Muscle layer of duodenum (tissue), 2 donors: ENCODE results near the gene PCLAF.
"Not testable (repeated sequence)": the region's sequence is repeated elsewhere in the genome, so short reads cannot be mapped to it uniquely, and the experiment has no call there.

Experiments used
- H3K27ac ChIP-seq: one replicate; pipeline ENCODE4 v1.7.0; 2013; ENCODE audit warnings: mild to moderate bottlenecking, low read length
- H3K27me3 ChIP-seq: one replicate; pipeline ENCODE4 v1.7.0; 2013; ENCODE audit warnings: low read depth, mild to moderate bottlenecking, control low read depth, low read length
- H3K36me3 ChIP-seq, 2 donors: one replicate each; pipeline ENCODE4 v1.7.0; 2013; ENCODE audit warnings: low read length in 2 of 2, control low read depth in 1 of 2, mild to moderate bottlenecking in 1 of 2; ENCODE audit not compliant: insufficient read depth in 2 of 2, control insufficient read depth in 1 of 2
- H3K4me1 ChIP-seq, 2 donors: one replicate each; pipeline ENCODE4 v1.7.0; 2013; ENCODE audit warnings: low read length in 2 of 2, mild to moderate bottlenecking in 2 of 2, control low read depth in 1 of 2, moderate library complexity in 1 of 2; ENCODE audit not compliant: insufficient read depth in 2 of 2, control insufficient read depth in 1 of 2
- H3K4me3 ChIP-seq, 2 donors: one replicate each; pipeline ENCODE4 v1.7.0; 2013; ENCODE audit warnings: low read length in 2 of 2, low read depth in 1 of 2, mild to moderate bottlenecking in 1 of 2
- H3K9me3 ChIP-seq, 2 donors: one replicate each; pipeline ENCODE4 v1.7.0; 2013; ENCODE audit warnings: low read length in 2 of 2, control low read depth in 1 of 2, mild to moderate bottlenecking in 1 of 2; ENCODE audit not compliant: control insufficient read depth in 1 of 2
- donor health status: healthy.

Gene PCLAF

GRCh38 chr15:64356710-64357040 lies 24.6 kb downstream of the PCLAF start:
- peak overlapping the region; percentile 68 to 94 for H3K4me3 ChIP-seq
- no peaks in the 10 kb centered on the region for H3K27me3 ChIP-seq
- H3K9me3 ChIP-seq, result no peaks in the 10 kb centered on the region
- no peaks in the 10 kb centered on the region for H3K36me3 ChIP-seq
- H3K27ac ChIP-seq, result peak overlapping the region; percentile 64
- H3K4me1 ChIP-seq, result peaks cover 10 to 14% of the 10 kb centered on the region in 2 donors

DNA sequence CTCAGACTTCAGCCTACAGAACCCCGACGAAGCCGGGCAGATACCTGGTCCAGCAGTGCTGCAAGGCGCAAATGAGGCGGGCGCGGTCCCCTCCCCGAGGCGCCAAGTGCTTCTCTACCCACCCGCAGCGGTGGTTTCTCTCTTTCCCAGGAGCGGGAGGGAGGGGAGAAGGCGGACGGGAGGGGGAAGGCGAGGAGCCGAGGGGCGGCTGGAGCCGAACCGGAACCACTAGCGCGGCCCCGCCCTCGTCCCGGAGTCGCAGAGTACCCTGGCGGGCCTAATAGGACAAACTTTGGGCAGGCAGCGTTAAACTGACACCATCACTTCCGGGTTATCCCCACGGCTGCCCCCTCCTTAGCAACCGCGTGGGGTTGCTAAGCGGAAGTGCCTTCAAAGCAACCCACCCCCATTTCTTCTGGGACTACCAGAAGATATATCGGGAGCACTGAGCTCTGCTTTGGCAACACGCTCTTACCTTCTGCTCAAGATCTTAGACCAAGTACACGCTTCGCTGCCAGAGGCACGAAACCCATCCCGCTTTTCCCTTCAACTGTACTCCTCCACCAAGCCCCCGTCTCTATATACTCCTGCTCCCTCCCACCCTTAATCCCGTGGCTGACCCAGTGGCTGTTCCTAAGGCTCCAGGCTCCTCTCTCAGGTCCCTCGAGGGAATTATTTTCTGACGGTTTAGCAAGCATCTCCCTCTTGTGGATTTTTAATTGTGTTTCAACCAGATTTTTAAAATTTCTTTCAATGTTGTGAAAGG lies 25.1 kb downstream of the PCLAF start, which contains the start of gene CSNK1G1:
CSNK1G1 (minus strand) TSS at position 230 of the 766 bp plus-strand sequence. CDS start 55,674 bp downstream, outside the sequence.
- Histone ChIP-seq H3K4me1 (peaks cover 10 to 14% of the 10 kb centered on the region in 2 donors), H3K27me3 (no peaks in the 10 kb centered on the region), H3K4me3 (peak within 1 kb of the TSS; percentile 68 to 94), H3K27ac (peak within 1 kb of the TSS; percentile 64), H3K36me3 (no peaks in the 10 kb centered on the region), H3K9me3 (no peaks in the 10 kb centered on the region)

DNA sequence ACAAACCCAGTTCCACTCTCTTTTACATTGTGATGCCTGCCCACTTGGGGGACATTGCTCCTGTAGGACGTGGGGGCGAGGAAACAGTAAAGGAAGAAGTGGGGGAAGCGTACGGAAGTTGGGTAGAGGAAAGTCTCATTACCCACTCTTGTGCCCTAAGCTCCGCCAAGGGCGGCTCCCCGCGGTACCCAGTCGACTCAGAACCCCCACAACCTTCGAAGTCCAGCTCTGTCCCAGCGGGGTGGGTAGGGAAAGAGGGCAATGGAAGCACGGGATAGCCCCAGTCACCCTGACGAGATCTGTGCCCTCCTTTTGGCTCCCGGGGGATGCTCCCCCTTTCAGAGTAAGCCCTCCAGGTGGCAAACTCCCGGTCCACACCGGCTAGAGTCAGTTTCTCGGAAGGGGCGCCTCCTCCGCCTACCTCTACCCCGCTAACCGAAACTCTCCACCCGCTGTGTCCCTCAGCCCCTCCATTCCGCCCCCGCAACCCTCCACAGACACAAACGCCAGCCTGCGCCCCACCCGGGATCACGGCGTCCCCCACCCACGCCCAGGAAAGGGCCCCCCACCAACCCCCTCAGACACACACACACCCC lies 25.8 kb downstream of the PCLAF start:
- no peaks in the 10 kb centered on the region for H3K27me3 ChIP-seq
- H3K9me3 ChIP-seq, result no peaks in the 10 kb centered on the region
- H3K4me1 ChIP-seq, result peaks cover 10 to 14% of the 10 kb centered on the region in 2 donors
- H3K36me3 ChIP-seq, result no peaks in the 10 kb centered on the region
- peak overlapping the region; percentile 68 to 94 for H3K4me3 ChIP-seq
- peak overlapping the region; percentile 56 for H3K27ac ChIP-seq

GRCh38 chr15:64354688-64355344 lies 26.4 kb downstream of the PCLAF start:
- H3K36me3 ChIP-seq, result no peaks in the 10 kb centered on the region
- H3K4me3 ChIP-seq, result peak overlapping the region; percentile 68 to 94
- H3K27me3 ChIP-seq, result no peaks in the 10 kb centered on the region
- peak overlapping the region; percentile 56 for H3K27ac ChIP-seq
- peaks cover 10 to 14% of the 10 kb centered on the region in 2 donors for H3K4me1 ChIP-seq
- no peaks in the 10 kb centered on the region for H3K9me3 ChIP-seq

DNA sequence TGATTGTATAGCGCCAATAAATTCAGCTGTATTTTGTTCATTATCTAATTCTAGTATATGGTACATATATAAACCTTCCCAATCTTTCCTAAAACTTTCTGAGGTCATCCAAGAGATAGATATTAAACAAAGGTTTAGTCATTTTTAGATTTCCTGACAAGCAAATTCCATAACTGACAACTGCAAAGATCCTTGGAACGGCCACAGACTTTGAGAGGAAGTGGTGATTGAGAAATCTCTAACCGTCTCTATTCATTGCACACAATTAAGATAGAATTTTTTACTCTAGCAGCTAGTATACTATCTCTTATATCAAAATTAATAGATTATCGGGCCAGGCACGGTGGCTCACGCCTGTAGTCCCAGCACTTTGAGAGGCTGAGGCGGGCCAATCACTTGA lies 30.0 kb downstream of the PCLAF start:
- Histone ChIP-seq H3K27me3 (no peaks in the 10 kb centered on the region), H3K9me3 (no peaks in the 10 kb centered on the region), H3K4me1 (peaks cover 10% of the 10 kb centered on the region in 2 donors), H3K27ac (no peak overlapping the region), H3K36me3 (no peaks in the 10 kb centered on the region), H3K4me3 (no peak overlapping the region)

GRCh38 chr15:64349375-64349774 lies 31.9 kb downstream of the PCLAF start:
- H3K27me3 ChIP-seq, result no peaks in the 10 kb centered on the region
- H3K27ac ChIP-seq, result no peak overlapping the region
- H3K4me1 ChIP-seq, result peaks cover under 1 to 1% of the 10 kb centered on the region in 2 donors
- no peak overlapping the region for H3K4me3 ChIP-seq
- no peaks in the 10 kb centered on the region for H3K36me3 ChIP-seq
- H3K9me3 ChIP-seq, result no peaks in the 10 kb centered on the region

- no peak overlapping the region for H3K4me3 ChIP-seq
- H3K27me3 ChIP-seq, result no peaks in the 10 kb centered on the region
- H3K9me3 ChIP-seq, result no peaks in the 10 kb centered on the region
- no peaks in the 10 kb centered on the region for H3K36me3 ChIP-seq
- H3K4me1 ChIP-seq, result no peaks in the 10 kb centered on the region
- H3K27ac ChIP-seq, result no peak overlapping the region
Observed at GRCh38 chr15:64348455-64348854, 32.8 kb downstream of the PCLAF start.

DNA sequence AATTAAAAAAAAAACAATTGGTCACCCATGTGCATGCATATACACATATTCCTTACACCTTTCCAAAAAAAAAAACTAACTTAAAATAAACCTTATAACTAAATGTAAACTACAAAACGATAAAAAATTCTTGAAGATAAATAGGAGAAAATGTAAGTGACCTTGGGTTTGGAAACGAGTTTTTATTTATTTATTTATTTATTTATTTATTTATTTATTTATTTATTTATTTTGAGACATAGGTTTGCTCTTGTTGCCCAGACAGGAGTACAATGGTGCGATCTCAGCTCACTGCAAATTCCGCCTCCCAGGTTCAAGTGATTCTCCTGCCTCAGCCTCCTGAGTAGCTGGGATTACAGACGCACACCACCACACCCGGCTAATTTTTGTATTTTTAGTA lies 35.0 kb downstream of the PCLAF start:
- not testable (repeated sequence) for H3K27ac ChIP-seq, H3K36me3 ChIP-seq, H3K9me3 ChIP-seq, H3K4me1 ChIP-seq, H3K4me3 ChIP-seq, H3K27me3 ChIP-seq

DNA sequence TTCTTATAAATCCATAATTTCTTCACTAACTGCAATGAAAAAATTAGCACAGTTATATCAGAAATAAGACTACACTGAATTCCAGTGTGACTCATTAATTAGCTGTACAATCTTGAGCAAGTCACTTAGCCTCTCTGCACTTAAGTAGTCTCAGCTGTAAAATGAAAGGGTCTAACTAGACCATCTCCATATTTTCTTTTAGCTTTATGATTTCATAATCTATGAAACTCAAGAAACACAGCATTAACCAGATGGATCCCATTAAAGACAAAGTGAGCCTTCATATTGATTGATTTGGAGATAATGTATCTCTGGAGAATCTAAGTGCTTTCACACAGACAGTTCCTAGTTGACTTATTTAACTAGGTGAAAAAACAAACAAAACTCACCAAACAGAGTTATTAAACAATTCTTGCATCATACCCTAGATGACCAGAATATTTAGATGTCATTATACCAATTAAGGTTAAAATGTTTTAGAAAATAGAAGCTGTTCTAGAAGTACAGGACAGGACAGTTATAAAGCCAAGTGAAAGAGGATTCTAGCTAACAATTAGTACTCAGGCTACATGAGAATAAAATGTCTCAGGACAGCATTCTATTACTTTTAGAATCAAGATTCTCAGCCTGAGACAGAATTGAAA lies 36.5 kb downstream of the PCLAF start:
- Histone ChIP-seq H3K36me3 (no peaks in the 10 kb centered on the region), H3K9me3 (no peaks in the 10 kb centered on the region), H3K4me3 (no peak overlapping the region), H3K27me3 (no peaks in the 10 kb centered on the region), H3K4me1 (no peaks in the 10 kb centered on the region), H3K27ac (no peak overlapping the region)

DNA sequence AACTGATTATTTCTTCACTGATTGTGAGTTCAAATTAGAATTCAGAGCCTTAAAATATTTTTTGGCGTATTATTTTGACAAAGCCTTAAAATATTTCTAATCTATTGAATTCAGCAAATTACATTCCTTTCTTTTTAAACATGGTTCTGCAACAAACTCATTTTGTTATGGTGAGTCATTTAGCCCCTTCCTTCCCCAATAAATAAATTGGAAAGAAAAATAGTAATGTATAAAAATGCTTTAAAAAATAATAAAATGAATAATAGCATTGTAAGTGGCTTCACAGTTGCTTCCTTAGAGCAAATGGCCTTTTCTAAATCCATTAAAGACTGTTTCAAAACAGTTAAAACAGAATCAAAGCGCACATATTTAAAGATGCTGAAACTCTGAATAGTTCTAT lies 37.4 kb downstream of the PCLAF start:
- Histone ChIP-seq H3K4me3 (no peak overlapping the region), H3K36me3 (no peaks in the 10 kb centered on the region), H3K27me3 (no peaks in the 10 kb centered on the region), H3K27ac (no peak overlapping the region), H3K9me3 (no peaks in the 10 kb centered on the region), H3K4me1 (no peaks in the 10 kb centered on the region)

- no peaks in the 10 kb centered on the region for H3K9me3 ChIP-seq
- H3K4me3 ChIP-seq, result no peak overlapping the region
- H3K36me3 ChIP-seq, result no peaks in the 10 kb centered on the region
- H3K27me3 ChIP-seq, result no peaks in the 10 kb centered on the region
- no peak overlapping the region for H3K27ac ChIP-seq
- H3K4me1 ChIP-seq, result no peaks in the 10 kb centered on the region
Observed at GRCh38 chr15:64343222-64343621, 38.0 kb downstream of the PCLAF start.
